ENCODE data around the gene HJV.

DNA sequence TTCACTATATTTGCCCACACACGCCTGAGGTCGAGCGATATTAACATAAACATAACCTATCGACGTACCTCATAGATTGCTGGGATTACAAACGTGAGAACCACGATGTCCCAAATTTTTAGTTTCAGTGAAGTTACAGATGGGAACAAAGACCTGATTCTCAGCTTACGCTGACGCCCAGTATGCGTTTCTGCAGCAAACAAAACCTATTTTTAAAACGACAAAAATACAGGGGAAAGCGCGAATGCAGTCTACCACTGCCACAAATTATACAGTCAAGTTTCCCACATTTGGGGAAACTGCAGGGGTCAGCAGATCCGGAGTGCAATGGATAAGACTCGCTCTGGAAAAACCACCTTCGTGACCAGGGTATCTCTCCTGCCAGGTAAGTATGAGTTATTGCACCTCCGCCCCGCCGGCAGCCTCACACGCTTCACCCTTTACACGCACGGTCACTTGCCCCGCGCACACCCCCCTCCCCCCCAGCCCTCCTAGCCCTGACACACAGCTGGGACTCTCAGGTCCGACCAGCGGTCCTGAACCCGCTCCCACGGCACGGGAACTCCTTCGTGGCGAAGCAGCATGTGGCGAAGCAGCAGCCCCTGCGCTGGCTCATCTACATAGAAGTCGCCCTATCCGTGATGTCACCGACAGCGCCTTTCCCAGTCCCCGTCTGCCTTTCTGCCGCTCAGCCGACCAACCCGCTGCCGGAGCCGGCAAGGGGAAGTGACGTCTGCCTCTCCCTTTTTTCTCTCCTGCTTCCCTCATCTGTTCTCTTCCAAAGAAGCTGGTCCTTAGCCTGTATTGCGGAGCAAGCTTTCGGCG is 30.5 kb upstream of the HJV start:
- peak; percentile 65 for TF ChIP-seq POLR2A (IDR thresholded peaks at IDR 0.05)
- TF ChIP-seq, protein P1, sequence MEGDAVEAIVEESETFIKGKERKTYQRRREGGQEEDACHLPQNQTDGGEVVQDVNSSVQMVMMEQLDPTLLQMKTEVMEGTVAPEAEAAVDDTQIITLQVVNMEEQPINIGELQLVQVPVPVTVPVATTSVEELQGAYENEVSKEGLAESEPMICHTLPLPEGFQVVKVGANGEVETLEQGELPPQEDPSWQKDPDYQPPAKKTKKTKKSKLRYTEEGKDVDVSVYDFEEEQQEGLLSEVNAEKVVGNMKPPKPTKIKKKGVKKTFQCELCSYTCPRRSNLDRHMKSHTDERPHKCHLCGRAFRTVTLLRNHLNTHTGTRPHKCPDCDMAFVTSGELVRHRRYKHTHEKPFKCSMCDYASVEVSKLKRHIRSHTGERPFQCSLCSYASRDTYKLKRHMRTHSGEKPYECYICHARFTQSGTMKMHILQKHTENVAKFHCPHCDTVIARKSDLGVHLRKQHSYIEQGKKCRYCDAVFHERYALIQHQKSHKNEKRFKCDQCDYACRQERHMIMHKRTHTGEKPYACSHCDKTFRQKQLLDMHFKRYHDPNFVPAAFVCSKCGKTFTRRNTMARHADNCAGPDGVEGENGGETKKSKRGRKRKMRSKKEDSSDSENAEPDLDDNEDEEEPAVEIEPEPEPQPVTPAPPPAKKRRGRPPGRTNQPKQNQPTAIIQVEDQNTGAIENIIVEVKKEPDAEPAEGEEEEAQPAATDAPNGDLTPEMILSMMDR (IDR thresholded peaks at IDR 0.05) = peak in 1 of 4 experiments; percentile 6
- peak; percentile 63 for TF ChIP-seq POLR2AphosphoS5 (IDR thresholded peaks at IDR 0.05)
